HEK293 (cell line): ENCODE data around the gene PRKCA.

Experiments used
- CTCF ChIA-PET: fragments of 350-600 bp; formaldehyde crosslinking; extraction: SDS; loops from one replicate; lab custom pipeline; 2021; ENCODE audit warnings: antibody characterized with exemption; lab: Yijun Ruan, JAX
- POLR2A ChIA-PET: fragments of 300-600 bp; formaldehyde crosslinking; extraction: SDS; loops from one replicate; lab custom pipeline; 2020; ENCODE audit warnings: antibody characterized with exemption, inconsistent platforms; lab: Yijun Ruan, JAX
- H3K27ac ChIP-seq: fragments of 200-500 bp; sonication (Bioruptor generic); 2 replicates; pipeline ENCODE4 v1.5.1; 2014; ENCODE audit warnings: low read depth, low read length, control low read depth, inconsistent platforms; ENCODE audit errors: extremely low read depth
- H3K36me3 ChIP-seq, 2 experiments: fragments of 200-500 bp in 1 of 2; sonication (Bioruptor generic) in 1 of 2; 1 replicate in 1 of 2; 2 replicates in 1 of 2; pipeline ENCODE4 v1.5.1; 2014 to 2017; ENCODE audit warnings: inconsistent platforms in 2 of 2, low read length in 2 of 2; ENCODE audit not compliant: control insufficient read depth in 2 of 2, insufficient read depth in 1 of 2
- H3K4me1 ChIP-seq: fragments of 200-500 bp; sonication (Bioruptor generic); 2 replicates; pipeline ENCODE4 v1.5.1; 2014; ENCODE audit warnings: mild to moderate bottlenecking, low read length, inconsistent platforms; ENCODE audit not compliant: control insufficient read depth, insufficient read depth
- H3K4me3 ChIP-seq: 2 replicates; pipeline ENCODE4 v1.5.1; 2011; ENCODE audit warnings: low read depth, mild to moderate bottlenecking, control low read depth, low read length, moderate library complexity
- H3K9me3 ChIP-seq: fragments of 200-500 bp; sonication (Bioruptor generic); 2 replicates; pipeline ENCODE4 v1.5.1; 2014; ENCODE audit warnings: low read depth, low read length, inconsistent platforms; ENCODE audit not compliant: control insufficient read depth, insufficient read depth
- EGR2 ChIP-seq: fragments of 450-650 bp; formaldehyde crosslinking; IDR thresholded peaks from 2 replicates; pipeline ENCODE4 v1.5.1; 2016; ENCODE audit warnings: low read depth, missing biosample characterization, missing genetic modification characterization
- ELK4 ChIP-seq: IDR thresholded peaks from 2 replicates; pipeline ENCODE4 v1.6.1; 2011; ENCODE audit warnings: mild to moderate bottlenecking, low read depth, low read length, borderline replicate concordance
- GLI4 ChIP-seq: fragments of 450-650 bp; formaldehyde crosslinking; IDR thresholded peaks from 2 replicates; pipeline ENCODE4 v1.5.1; 2016; ENCODE audit warnings: missing biosample characterization, missing genetic modification characterization
- KLF16 ChIP-seq: fragments of 450-650 bp; formaldehyde crosslinking; IDR thresholded peaks from 2 replicates; pipeline ENCODE4 v1.5.1; 2017; ENCODE audit warnings: missing biosample characterization, missing genetic modification characterization
- OSR2 ChIP-seq: fragments of 450-650 bp; formaldehyde crosslinking; IDR thresholded peaks from 2 replicates; pipeline ENCODE4 v1.5.1; 2016; ENCODE audit warnings: missing biosample characterization, missing genetic modification characterization
- PBX3 ChIP-seq: sonication (generic); formaldehyde crosslinking; IDR thresholded peaks from 2 replicates; pipeline ENCODE4 v1.8.1; 2022; ENCODE audit warnings: mild to moderate bottlenecking, moderate library complexity, missing genetic modification reagents
- SP7 ChIP-seq: fragments of 450-650 bp; formaldehyde crosslinking; IDR thresholded peaks from 2 replicates; pipeline ENCODE4 v1.5.1; 2016; ENCODE audit warnings: missing biosample characterization, missing genetic modification characterization
- ZFHX2 ChIP-seq: fragments of 450-650 bp; formaldehyde crosslinking; conservative IDR thresholded peaks from 2 replicates; pipeline ENCODE4 v1.5.1; 2016; ENCODE audit warnings: missing biosample characterization, missing genetic modification characterization
- ZNF10 ChIP-seq: fragments of 450-650 bp; formaldehyde crosslinking; IDR thresholded peaks from 2 replicates; pipeline ENCODE4 v1.5.1; 2017; ENCODE audit warnings: missing biosample characterization, missing genetic modification characterization
- ZNF155 ChIP-seq: fragments of 450-650 bp; formaldehyde crosslinking; IDR thresholded peaks from 2 replicates; pipeline ENCODE4 v1.5.1; 2016; ENCODE audit warnings: missing biosample characterization, missing genetic modification characterization
- ZNF266 ChIP-seq: fragments of 450-650 bp; formaldehyde crosslinking; IDR thresholded peaks from 2 replicates; pipeline ENCODE4 v1.5.1; 2016; ENCODE audit warnings: missing biosample characterization, missing genetic modification characterization, low read depth
- ZNF426 ChIP-seq: fragments of 450-650 bp; formaldehyde crosslinking; IDR thresholded peaks from 2 replicates; pipeline ENCODE4 v1.5.1; 2017; ENCODE audit warnings: missing biosample characterization, missing genetic modification characterization, mild to moderate bottlenecking, inconsistent platforms, moderate library complexity
- ZNF530 ChIP-seq: fragments of 450-650 bp; formaldehyde crosslinking; IDR thresholded peaks from 2 replicates; pipeline ENCODE4 v1.5.1; 2016; ENCODE audit warnings: low read depth, missing biosample characterization, missing genetic modification characterization
- ZNF548 ChIP-seq: fragments of 450-650 bp; formaldehyde crosslinking; IDR thresholded peaks from 2 replicates; pipeline ENCODE4 v1.5.1; 2016; ENCODE audit warnings: missing biosample characterization, missing genetic modification characterization
- ZNF555 ChIP-seq: fragments of 450-650 bp; formaldehyde crosslinking; conservative IDR thresholded peaks from 2 replicates; pipeline ENCODE4 v1.5.1; 2017; ENCODE audit warnings: missing biosample characterization, mild to moderate bottlenecking, missing genetic modification characterization, inconsistent platforms
- ZNF580 ChIP-seq: fragments of 450-650 bp; formaldehyde crosslinking; IDR thresholded peaks from 2 replicates; pipeline ENCODE4 v1.5.1; 2016; ENCODE audit warnings: missing biosample characterization, missing genetic modification characterization
- ZNF645 ChIP-seq: fragments of 450-650 bp; formaldehyde crosslinking; IDR thresholded peaks from 2 replicates; pipeline ENCODE4; 2016; ENCODE audit warnings: missing biosample characterization, missing genetic modification characterization
- ZNF658 ChIP-seq: fragments of 450-650 bp; formaldehyde crosslinking; IDR thresholded peaks from 2 replicates; pipeline ENCODE4; 2016; ENCODE audit warnings: missing biosample characterization, missing genetic modification characterization
- ZNF776 ChIP-seq: fragments of 450-650 bp; formaldehyde crosslinking; IDR thresholded peaks from 2 replicates; pipeline ENCODE4 v1.5.0; 2017; ENCODE audit warnings: missing biosample characterization, missing genetic modification characterization, borderline replicate concordance
- ZSCAN23 ChIP-seq: fragments of 450-650 bp; formaldehyde crosslinking; IDR thresholded peaks from 2 replicates; pipeline ENCODE4 v1.5.1; 2016; ENCODE audit warnings: missing biosample characterization, missing genetic modification characterization
- ZSCAN30 ChIP-seq: fragments of 450-650 bp; IDR thresholded peaks from 2 replicates; pipeline ENCODE4 v1.5.1; 2018; ENCODE audit warnings: missing biosample characterization, mild to moderate bottlenecking, missing genetic modification characterization, moderate library complexity

The PRKCA gene

GRCh38 chr17:66831383-66832210, 529.2 kb downstream of the PRKCA start:
- H3K4me1 ChIP-seq: 0 out of 2 replicates have a peak, but pooled peaks cover 3% of the 10 kb centered on the region
- H3K9me3 ChIP-seq: no peaks in the 10 kb centered on the region
- H3K36me3 ChIP-seq: no peaks in the 10 kb centered on the region
- POLR2A ChIA-PET: no interaction called here
- H3K27ac ChIP-seq: no peak overlapping the region
- H3K4me3 ChIP-seq: no peak overlapping the region
- peak; percentile 97 for TF ChIP-seq ZFHX2 (tag by site-specific recombination)
- peak; percentile 98 for TF ChIP-seq EGR2 (tag by site-specific recombination)
- no peak for TF ChIP-seq ZNF266 (tag by site-specific recombination)
- TF ChIP-seq, all 188 proteins: peak for 2
- CTCF ChIA-PET: interaction anchor here (0.6 to 0.9 kb wide), 2 partner anchors 75 to 361 kb away, joined by 3 to 5 read pairs; no protein-coding TSS in a partner anchor

- Histone ChIP-seq H3K36me3 (no peaks in the 10 kb centered on the region), H3K27ac (no peak overlapping the region), H3K4me3 (no peak overlapping the region), H3K9me3 (no peaks in the 10 kb centered on the region), H3K4me1 (0 out of 2 replicates have a peak, but pooled peaks cover 3% of the 10 kb centered on the region)
- CTCF ChIA-PET: no interaction called here
- TF ChIP-seq ZSCAN30 (no peak), GLI4 (tag by site-specific recombination) (no peak), SP7 (tag by site-specific recombination) (no peak), ZNF530 (tag by site-specific recombination) (no peak), ZNF555 (tag by site-specific recombination) (no peak), ZNF580 (no peak), ZSCAN23 (tag by site-specific recombination) (no peak), ZNF776 (no peak), ZNF645 (tag by site-specific recombination) (no peak), ZNF155 (tag by site-specific recombination) (no peak), ZNF548 (tag by site-specific recombination) (no peak), ZNF10 (tag by site-specific recombination) (no peak), PBX3 (no peak), ZNF426 (no peak), ELK4 (no peak), ZNF658 (tag by site-specific recombination) (no peak), KLF16 (tag by site-specific recombination) (no peak), OSR2 (tag by site-specific recombination) (no peak)
- POLR2A ChIA-PET: no interaction called here
Observed at GRCh38 chr17:66833201-66833600, 530.8 kb downstream of the PRKCA start.
